Activated CD8-positive, alpha-beta memory T cell treated with anti-CD3 and anti-CD28 coated beads, Interleukin-2, amount 50 U/mL, for 1 hour (primary cell): ENCODE measurements around the gene UBE2J2.

ENCODE experiments used
- DNase-seq: peaks from one replicate; pipeline ENCODE4 v3.0.0-alpha.2; 2020; ENCODE audit errors: extremely low read depth

UBE2J2 gene

DNA sequence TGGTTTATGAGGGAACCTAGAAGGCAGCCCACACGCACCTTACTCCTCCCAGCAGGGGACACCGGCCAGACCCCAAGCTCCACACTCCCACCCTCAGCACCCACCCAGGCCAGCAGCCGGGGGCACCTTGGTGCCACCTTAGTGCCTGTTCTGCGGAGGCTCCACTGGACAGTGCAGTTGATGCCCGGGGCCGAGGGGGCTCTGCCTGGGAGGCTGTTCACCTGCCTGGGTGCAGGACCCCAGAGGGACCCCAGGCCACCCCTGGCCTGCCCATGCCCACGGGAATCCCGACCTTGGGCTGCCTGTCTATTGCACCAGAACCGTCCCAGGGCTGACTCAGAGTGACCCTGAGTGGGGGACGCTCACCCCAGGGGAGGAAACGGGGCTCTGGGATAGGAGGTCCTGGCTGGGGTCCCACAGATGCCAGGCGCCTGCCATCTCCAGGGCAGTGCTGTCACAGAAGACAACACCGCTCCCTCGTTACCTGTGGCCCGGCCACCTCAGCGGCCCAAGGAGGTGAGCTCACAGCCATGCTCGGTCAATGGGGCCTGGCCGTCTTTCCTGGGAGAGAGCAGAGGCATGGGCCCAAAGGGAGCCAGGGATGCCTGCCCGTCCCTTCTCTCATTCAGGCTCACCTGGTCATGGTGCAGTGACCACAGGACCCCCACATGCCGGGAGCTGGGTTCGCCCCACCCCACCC lies 7.3 kb upstream of the UBE2J2 start:
- DNase-seq, result no peak

DNA sequence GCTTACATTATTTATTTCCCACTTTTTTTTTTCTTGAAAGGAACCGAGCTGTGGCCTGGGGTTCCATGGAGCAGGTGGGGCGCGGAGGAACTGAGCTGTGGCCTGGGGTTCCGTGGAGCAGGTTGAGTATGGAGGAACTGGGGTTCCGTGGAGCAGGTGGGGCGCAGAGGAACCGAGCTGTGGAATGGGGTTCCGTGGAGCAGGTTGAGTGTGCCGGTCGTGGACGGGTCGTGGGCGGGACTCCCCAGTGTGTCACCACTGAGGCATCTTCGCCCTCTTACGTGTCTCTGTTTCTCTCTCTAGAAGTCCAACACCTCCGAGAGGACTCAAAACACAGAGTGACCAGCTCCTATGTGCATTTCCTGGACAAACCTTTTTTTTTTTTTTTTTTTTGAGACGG lies 5.4 kb upstream of the UBE2J2 start:
- no peak for DNase-seq

DNA sequence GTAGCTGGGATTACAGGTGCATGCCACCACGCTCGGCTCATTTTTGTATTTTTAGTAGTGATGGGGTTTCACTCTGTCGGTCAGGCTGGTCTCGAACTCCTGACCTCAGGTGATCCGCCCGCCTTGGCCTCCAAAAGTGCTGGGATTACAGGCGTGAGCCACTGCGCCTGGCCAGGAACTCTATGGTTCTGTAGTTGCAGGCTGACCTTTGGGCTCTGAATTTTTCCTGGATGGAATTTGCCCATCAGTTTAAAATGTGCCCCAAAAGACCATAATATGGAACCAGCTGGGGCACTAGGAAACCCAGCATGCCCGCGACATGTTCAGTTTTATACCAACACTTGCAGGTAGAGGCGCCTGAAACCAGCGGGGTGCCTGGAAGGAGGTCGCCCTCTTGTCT lies 5.0 kb upstream of the UBE2J2 start:
- no peak for DNase-seq

DNA sequence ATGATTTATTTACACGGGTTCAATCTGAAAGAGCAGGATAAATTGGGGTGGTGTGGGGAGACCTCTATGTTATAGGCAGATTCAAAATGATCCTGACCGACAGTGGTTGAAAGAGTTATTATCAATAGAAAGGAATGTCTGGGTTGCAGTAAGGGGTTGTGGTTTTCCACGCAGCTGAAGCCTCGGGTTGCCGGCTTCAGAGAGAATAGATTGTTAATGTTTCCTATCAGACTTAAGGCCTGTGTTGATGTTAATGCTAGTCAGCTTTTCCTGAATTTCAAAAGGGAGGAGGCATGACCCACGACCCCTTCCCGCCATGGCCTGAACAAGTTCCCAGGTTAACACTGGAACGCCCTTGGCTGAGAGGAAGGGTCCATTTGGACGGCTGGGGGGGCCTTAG lies 2.2 kb upstream of the UBE2J2 start:
- DNase-seq, result no peak

DNA sequence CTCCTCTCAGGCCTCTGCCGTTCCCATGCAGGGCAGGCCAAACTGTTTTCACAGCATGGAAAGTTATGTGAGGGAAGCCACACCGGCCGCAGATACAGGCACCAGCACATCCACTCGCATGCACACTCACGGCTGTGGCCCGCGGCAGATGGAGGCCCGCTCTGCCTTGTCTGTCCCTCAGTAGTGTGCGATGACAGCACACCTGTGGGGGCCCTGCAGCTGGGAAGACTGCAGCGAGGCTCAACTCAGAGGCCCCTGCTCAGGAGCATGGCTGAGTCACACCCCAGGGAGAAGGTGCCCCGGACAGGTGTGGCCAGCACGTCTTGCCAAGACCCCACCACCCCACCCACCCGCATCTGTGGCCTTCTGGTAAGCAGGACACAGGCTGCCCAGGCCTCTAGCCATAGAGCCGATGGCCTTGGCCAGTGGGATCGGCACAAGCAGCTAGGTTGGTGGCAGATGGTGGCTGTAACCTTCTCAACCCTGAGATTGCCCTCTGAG lies 1.3 kb upstream of the UBE2J2 start:
- DNase-seq, result no peak

DNA sequence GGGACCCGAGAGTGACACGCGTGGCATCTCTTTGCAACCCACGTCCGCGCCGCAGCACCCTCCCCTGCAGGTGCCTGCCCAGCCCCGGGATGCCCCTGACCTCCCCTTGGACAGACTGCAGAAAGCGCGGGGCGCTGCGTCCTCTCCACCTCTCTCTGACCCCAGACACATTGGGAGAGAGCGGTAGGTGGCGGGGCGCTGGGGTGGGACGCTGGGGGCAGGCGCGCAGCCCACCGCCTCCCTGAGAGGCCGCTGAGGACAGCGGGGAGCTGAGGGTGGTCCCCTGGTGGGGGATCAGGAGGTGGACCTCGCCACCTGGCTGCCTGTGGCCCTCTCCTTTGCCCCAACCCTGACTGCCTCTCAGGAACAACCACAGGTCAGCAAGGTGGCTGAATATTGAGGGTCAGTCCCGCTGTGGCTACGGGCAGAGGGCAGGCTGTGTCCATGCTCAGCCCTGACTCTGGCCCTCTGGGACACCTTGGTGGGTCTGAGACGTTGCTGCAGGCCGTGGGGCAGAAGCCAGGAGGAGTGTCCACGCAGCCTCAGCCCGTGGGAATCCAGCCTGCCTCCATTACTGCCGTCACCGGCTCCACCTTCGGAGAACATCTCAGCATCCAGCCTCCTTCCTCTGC lies 761 bp upstream of the UBE2J2 start:
- DNase-seq, result no peak

DNA sequence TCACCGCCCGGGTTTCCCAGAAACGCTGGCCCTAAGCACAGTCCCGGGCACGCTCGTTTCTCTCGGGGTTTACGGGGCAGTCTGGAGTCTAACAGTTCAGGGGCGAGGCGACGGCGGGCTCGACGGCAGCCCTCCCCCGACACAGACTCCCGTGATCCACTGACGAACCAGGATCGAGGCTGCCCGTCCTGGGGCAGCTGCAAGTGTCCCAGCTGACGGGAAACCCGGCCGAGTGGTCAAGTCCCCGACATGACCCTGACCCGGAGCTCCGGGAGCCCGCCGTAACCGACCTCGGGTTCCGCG lies 494 bp downstream of the UBE2J2 start:
- DNase-seq, result no peak

DNA sequence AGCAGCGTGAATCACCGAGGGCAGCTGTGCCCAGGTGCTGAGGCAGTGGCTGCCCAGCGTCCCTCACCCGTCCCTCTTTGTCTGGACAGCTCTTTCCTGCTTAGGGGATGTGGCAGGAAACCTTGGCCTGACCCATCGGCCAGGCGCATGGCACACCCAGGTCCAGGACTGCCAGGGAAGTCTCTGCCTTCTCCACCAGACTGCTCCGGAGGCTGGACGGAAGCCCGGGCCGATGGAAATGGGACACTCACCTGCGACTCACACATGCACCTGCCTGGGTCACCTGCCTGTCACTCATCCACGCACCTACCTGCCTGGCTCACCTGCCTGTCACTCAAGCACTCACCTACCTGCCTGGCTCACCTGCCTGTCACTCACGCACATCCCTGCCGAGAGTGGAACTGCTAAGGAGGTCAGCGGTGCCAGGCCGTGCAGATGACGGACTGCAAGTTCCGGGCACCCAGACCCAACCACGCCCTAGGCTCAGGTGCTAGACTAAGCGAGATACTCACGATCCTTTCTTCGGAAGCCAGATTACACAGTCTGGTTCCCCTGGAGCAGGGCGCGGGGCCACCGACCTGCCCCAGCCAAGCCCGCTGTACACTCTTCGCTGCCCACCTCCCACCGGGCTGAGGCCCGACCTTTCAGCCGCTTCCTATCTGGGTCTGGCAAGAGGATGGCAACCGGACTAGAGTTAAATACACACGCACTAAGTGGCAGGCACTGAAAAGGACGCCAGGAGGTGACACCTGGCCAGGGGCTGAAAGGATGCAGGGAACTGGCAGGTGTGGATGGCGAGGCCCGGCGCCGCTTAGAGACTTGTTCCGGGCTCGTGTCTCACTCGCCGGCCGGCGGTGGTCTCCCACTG lies 1.1 kb downstream of the UBE2J2 start:
- no peak for DNase-seq

DNA sequence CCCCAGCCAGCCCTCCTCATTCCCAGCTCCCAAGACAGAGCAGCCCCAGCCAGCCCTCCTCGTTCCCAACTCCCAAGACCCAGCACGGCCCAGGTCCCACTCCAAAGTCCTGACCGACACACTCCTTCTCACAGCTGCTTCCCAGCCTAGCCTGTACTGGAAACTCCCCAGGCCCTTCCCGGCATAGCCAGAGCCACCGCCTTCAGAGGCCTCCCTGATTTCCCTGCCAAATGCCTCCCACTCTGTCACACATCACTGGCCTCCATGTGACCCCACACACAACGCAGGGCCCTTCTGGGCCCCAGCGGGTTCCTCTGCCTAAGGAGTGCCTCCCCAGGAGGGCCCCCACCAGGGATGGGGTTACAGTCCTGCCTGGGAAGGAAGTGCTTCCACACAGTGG lies 2.8 kb downstream of the UBE2J2 start:
- DNase-seq, result no peak

DNA sequence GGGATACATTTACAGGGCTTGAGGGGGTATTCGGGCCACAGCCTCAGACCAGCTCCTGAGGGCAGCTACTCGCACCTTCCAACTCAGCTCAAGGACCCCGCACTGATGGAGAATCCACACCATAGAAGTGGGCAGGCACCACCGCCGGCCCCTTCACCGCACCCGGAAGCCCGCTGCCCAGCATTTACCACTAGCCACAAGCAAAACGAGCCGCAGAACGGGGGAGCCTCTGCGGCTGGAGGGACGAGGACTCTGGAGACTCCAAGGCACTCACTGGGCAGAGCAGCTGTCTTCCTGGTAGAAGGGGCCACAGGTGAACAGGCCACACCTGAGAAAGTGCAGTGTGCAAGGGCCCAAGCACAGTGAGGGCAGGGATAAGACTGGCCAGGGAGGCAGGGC lies 5.4 kb downstream of the UBE2J2 start:
- DNase-seq, result no peak

DNA sequence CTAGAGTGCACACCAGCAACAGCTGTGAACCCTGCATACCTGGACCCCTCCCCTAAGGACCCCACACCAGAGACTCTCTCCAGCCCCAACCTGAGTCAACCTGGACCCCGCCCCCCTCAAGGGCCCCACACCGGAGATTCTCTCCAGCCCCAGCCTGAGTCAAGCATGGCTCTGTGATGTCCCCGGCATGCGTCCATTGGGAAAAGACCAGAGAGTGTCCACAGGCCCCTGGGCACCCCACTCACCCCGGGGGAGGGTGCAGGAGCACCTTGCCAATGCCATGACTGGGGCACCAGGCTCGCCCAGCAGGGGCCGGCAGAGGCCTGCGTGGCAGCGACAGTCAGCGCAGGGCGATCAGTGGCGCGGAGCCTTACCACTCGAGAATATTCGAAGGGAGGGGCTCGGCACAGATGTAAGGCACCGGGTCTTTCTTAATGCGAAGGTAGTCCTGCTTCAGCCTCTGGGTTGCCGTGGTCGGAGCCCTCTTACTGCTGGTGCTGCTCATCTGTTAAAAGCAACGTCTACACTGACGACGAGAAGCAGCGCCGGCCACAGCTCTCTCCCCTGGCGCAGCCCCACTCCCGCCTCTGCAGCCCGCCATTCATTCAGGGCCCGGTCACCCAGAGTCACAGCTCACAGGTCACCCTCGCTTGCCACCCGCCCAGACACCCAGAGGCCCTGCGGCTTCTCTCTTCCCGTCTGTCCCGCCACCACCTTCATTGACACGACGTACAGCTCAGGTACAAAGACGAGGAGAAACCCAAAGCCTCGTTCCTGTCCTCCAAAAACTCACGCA lies 6.0 kb downstream of the UBE2J2 start:
- DNase-seq, result no peak

DNA sequence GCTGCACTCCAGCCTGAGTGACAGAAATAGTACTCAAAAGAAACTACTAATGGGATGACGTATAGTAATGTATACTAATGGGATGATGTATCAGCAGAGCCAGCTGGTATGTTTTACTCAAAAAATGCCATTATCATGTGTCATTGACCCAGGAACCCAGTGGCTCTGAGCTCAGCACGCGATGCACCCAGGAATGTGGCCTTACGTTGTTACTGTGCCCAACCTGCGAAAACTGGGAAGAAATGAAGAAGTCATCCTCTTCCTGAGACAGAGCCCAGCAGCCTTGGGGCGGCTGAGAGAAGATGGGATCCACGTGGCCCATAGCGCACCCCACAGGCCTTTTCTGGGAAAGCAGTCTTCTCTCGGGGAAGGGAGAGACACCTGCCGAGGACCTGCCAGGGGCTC lies 8.8 kb downstream of the UBE2J2 start:
- DNase-seq, result no peak

DNA sequence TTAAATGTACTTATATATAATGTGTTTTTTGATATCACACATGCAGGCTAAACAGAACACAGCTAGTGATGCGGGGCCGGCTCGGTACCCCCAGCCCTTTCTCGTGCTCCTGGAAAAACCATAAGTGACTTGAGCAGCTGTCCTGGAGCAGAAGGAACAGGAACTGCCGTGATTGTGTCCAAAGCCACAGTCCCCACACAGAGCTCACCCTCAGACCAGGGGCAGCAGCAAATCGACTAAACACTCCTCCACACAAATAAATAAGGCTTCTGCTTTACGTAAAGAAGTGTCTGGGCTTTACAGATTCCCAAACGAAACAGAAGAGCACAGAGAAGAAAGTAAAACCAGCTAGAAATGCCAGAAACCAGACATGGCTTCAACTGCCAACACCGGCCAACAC lies 9.6 kb downstream of the UBE2J2 start:
- no peak for DNase-seq

DNA sequence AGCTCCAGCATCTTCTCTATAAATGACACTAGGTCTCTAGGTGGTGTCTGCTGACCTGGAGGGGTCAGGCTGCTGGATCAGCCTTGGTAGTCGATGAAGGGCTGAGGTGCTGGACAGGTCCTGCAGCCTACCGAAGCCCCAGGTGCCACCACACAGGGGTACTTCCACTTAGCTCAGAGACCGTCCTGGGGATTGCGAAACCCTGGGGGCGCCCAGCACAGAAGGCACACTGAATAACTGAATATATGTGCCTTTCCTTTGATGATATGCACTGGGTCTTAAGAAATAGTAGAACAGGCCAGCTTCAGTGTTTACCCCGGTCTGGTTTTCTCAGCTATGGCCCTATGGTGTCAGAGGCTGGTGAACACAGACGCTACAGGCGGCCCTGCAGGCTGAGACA lies 10.9 kb downstream of the UBE2J2 start:
- DNase-seq, result no peak

DNA sequence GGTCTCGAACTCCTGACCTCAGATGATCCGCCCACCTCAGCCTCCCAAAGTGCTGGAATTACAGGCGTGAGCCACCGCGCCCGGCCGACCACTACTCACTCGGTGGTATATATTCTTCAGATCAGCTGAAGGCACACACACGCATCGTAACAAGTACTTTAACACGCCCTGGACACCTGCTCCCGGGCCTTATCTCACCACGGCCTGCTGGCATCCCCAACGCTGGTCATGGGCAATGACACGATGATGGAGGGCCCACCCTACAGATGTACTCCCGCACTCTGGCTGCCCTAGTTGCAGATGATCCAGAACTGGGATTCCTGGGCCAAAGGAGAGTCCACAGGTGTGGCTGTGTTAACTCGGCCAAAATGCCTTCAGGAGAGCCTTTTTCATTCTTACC lies 11.6 kb downstream of the UBE2J2 start:
- no peak for DNase-seq

DNA sequence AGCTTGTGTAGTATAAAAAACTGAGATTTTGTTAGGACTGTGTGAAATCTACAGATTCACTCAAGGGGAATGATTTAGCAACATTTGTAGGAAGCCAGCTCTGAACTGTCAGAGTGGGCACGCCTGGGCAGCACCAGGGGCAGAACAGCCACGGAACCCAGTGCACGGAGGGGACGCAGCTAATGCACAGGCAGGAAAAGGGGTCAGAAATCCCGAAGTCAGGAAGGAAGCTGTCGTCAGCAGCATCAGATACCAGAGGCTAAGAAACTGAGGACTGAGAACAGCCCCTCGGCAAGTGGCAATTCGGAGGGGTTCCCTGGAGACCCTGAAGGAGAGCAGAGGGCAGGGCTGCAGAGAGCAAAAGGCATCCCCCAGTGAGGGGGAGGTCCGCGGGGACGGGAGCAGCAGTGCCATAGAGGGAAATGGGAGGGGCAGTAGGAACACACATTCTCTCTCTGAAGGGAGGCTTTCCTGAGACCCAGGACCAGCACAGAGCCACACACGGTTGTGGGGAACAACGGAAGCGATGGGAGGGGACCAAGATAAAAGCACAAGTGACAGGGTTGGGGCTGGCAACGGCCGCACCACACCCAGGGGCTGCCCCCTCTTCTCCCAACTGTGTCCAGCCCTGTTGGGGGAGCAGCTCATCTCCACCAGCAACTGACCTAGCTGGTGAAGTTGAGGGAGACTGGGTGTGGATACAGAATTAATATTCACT lies 12.7 kb downstream of the UBE2J2 start:
- DNase-seq, result no peak

DNA sequence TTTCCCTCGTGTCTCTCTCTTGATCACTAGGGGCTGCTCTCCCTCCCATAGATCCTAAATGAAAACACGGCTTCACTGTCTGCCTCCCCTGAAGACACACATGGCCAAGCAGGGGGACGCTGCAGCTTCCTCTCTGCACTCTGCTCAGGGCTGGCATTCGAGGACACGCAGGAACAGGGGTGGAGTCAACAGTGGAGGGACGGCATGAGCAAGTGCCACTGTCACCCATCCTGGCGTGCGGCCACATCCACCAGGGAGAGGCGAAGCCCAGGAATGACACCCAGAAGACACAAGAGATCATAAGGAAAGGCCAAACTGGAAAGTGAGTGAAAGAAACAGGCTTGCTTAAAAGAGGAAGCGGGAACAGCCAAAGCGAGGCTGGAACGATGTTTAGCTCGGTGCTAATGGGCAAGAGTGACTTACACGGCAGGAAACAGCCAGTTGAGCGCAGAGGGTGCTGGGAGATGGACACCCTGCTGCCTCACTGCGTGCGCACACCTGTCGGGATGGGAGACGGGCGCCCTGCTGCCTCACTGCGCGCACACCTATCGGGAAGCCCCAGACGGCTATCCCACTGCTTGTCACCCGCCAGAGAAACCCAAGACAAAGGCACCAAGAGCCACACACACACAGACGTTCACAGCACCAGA lies 13.6 kb downstream of the UBE2J2 start:
- no peak for DNase-seq

DNA sequence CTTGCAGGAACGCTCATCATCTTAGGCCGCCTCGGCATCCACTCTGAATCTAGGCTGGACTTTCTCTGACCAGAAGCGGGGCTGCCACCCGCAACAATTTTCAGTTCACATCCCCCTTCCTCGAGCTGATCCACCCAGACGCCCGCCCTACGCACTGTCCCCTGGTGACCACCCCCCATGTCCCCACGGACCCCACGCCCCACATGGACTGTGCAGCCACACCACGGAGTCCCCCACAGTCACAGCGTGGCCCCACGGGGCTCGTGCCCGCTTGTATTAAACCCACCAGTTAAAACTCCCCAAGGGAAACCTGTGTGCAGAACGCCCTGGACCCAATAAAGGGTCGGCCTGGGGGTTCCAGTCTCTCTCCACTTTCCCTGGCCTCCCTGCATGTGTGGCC lies 14.1 kb downstream of the UBE2J2 start:
- DNase-seq, result no peak

DNA sequence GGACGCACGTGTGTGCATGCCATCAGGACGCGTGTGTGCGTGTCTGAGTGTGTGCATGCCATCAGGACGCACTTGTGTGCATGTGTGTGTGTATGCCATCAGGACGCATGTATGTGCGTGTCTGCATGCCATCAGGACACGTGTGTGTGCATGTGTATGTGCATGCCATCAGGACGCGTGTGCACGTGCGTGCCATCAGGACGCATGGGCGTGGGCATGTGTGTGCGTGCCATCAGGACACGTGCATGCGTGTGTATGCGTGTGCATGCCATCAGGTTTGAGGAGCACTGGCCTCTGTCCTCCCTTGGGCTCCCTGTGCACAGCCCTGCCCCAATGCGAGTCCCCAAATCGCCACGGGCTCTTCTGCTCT lies 14.6 kb downstream of the UBE2J2 start:
- no peak for DNase-seq

DNA sequence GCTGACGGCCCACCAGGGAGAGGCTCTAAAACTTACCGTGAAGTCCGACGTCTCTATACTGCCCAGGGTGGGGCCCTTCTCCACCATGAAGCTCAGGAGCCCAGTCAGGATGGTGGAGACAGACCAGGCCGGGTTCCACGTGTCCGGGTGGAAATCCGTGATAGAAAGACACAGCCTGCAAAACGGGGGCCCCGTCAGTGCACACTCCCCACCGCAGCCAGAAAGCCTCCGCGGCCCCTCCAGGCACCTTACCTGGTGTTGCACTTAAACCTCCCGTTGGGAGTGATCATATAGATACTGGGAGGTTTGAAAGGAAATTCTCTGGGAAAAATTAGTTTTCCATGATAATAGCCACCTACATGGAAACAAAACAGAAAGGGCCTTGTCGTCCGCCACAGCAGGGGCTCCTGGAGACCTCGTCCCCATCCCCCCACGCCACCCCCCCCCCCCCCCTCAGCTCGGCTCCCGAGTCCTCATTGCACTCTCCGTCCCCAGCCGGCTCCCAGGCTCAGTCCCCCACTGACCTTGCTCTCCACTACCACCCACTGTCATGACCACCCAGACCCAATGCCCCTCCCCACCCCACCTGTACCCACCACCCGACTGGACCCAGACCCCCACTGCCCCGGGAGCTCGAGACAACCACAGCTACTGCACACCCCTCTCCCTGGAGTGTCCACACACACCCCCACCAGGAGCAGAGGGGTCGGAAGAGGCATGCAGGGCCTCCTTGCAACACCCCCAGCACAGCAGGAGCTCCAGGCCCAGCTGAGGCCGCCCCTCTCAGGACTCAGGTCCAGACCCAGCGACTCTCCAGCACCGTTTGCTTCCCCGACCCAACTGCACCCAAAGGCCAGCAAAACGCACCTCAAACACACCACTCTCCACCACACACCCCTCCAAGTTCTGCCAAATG lies 16.4 kb downstream of the UBE2J2 start:
- no peak for DNase-seq
